ENCODE results near the gene NPAS3. TPM values are rescaled to one million over a fixed set of nuclear protein-coding genes. Genes with fewer than 3 reads are reported as not detected.

Gene NPAS3
- total RNA-seq, 1 donor from 2014 or later = not detected

DNA sequence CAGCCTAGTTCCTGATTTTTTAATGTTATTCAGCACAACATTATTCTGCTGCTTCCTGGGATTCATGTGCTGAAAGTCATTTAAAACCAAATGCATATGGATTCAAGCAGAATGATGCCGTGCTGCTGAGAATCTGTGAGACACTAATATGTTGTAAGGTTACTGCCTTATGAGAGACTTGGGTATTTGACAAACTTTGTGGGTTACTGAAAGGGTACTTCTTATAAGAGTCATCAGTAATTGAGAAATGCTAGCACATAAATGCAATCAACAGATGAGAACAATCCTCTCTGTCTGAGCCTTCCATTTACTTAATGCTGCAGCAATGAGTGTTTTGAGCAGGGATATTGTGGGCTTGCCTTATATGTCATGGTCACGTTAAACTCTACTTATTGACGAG, 175.7 kb downstream of the NPAS3 start:
- Histone ChIP-seq H2AFZ (replicated peaks) (no peak overlapping the region), H3K9ac (no peak overlapping the region), H3F3A (ENCODE audit: low read depth) (no peaks in the 10 kb centered on the region), H3K4me3 (no peak overlapping the region), H3K4me2 (no peak overlapping the region), H3K79me2 (ENCODE audit: low read depth) (no peaks in the 10 kb centered on the region), H3K9me3 (ENCODE audit: low read depth) (no peaks in the 10 kb centered on the region), H3K36me3 (no peaks in the 10 kb centered on the region), H4K20me1 (ENCODE audit: low read depth) (no peaks in the 10 kb centered on the region), H3K4me1 (no peaks in the 10 kb centered on the region), H3K27me3 (no peaks in the 10 kb centered on the region), H3K27ac (no peak overlapping the region)
- Mint-ChIP-seq H3K27me3 (ENCODE audit: insufficient read depth, low read depth) (no peaks in the 10 kb centered on the region), H3K4me3 (no peak overlapping the region), H3K9me3 (no peaks in the 10 kb centered on the region), H3K4me1 (peaks cover 17% of the 10 kb centered on the region), H3K36me3 (no peaks in the 10 kb centered on the region), H3K27ac (no peak overlapping the region)
- DNase-seq (ENCODE audit: low spot score) = no peak
- no peak for TF ChIP-seq EZH2phosphoT487 (IDR thresholded peaks at IDR 0.05)
- TF ChIP-seq EZH2 (IDR thresholded peaks at IDR 0.05) = no peak
- no peak for TF ChIP-seq CTCF (IDR thresholded peaks at IDR 0.05)

DNA sequence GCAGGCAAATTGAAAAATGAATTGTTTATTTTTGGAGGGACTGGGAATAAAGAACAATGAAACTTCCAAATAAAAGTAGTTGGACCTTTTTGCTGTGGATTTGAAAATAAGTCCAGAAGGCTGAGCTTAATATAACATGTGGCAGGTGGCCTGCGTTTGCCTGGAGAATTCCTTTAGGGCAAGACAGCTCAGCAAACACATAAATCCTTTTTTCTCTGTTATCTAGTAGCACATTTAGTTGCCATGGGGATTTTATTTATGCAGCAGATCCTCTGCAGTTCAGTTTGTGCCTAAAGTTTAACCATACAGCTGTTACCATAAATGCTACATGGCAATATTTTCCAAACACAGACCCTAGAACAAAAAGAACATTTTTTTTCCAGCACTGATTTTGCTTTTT, 180.0 kb downstream of the NPAS3 start:
- Histone ChIP-seq H3K4me2 (no peak overlapping the region), H3K36me3 (no peaks in the 10 kb centered on the region), H3K27ac (no peak overlapping the region), H3K4me1 (no peaks in the 10 kb centered on the region), H3F3A (ENCODE audit: low read depth) (no peaks in the 10 kb centered on the region), H3K79me2 (ENCODE audit: low read depth) (no peaks in the 10 kb centered on the region), H2AFZ (replicated peaks) (no peak overlapping the region), H3K27me3 (no peaks in the 10 kb centered on the region), H3K9ac (no peak overlapping the region), H3K9me3 (ENCODE audit: low read depth) (no peaks in the 10 kb centered on the region), H4K20me1 (ENCODE audit: low read depth) (no peaks in the 10 kb centered on the region), H3K4me3 (no peak overlapping the region)
- Mint-ChIP-seq H3K27ac (no peak overlapping the region), H3K27me3 (ENCODE audit: insufficient read depth, low read depth) (no peaks in the 10 kb centered on the region), H3K4me3 (no peak overlapping the region), H3K36me3 (no peaks in the 10 kb centered on the region), H3K9me3 (no peaks in the 10 kb centered on the region), H3K4me1 (peaks cover 12% of the 10 kb centered on the region)
- no peak for DNase-seq (ENCODE audit: low spot score)
- TF ChIP-seq CTCF (IDR thresholded peaks at IDR 0.05) = no peak
- TF ChIP-seq EZH2 (IDR thresholded peaks at IDR 0.05) = no peak
- TF ChIP-seq EZH2phosphoT487 (IDR thresholded peaks at IDR 0.05) = no peak

GRCh38 chr14:33120341-33120740, 181.7 kb downstream of the NPAS3 start:
- no peaks in the 10 kb centered on the region for H3K27me3 Mint-ChIP-seq (ENCODE audit: insufficient read depth, low read depth)
- H3K9me3 ChIP-seq (ENCODE audit: low read depth) = no peaks in the 10 kb centered on the region
- H2AFZ ChIP-seq (replicated peaks) = no peak overlapping the region
- H3K27ac Mint-ChIP-seq = no peak overlapping the region
- DNase-seq (ENCODE audit: low spot score) = no peak
- no peaks in the 10 kb centered on the region for H4K20me1 ChIP-seq (ENCODE audit: low read depth)
- no peak overlapping the region for H3K4me3 ChIP-seq
- TF ChIP-seq CTCF (IDR thresholded peaks at IDR 0.05) = no peak
- no peak for TF ChIP-seq EZH2phosphoT487 (IDR thresholded peaks at IDR 0.05)
- H3K79me2 ChIP-seq (ENCODE audit: low read depth) = no peaks in the 10 kb centered on the region
- peaks cover 12% of the 10 kb centered on the region for H3K4me1 Mint-ChIP-seq
- no peaks in the 10 kb centered on the region for H3K27me3 ChIP-seq
- H3K4me2 ChIP-seq = no peak overlapping the region
- no peak overlapping the region for H3K9ac ChIP-seq
- no peaks in the 10 kb centered on the region for H3K4me1 ChIP-seq
- H3K36me3 ChIP-seq = no peaks in the 10 kb centered on the region
- H3K27ac ChIP-seq = no peak overlapping the region
- H3F3A ChIP-seq (ENCODE audit: low read depth) = no peaks in the 10 kb centered on the region
- H3K4me3 Mint-ChIP-seq = no peak overlapping the region
- H3K36me3 Mint-ChIP-seq = no peaks in the 10 kb centered on the region
- no peaks in the 10 kb centered on the region for H3K9me3 Mint-ChIP-seq

DNA sequence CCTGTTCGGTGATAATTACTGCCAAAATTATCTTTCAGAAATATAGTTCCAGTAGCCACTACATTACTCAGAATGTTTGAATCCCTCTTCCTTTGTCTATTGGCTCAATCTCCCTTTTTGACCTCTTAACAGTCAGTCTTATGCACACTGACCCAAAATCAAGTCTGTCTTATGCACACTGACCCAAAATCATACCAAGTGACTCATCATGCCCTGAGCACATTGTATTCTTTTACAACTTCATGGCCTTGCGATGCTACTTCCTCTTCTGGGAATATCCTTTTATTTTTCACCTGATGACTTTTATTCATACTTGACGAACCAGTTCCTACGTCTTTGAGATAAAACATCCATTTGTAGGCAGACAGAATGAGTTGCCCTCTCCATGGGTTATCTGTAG, 182.3 kb downstream of the NPAS3 start:
- Histone ChIP-seq H3F3A (ENCODE audit: low read depth) (no peaks in the 10 kb centered on the region), H3K9me3 (ENCODE audit: low read depth) (no peaks in the 10 kb centered on the region), H3K4me2 (no peak overlapping the region), H3K27ac (no peak overlapping the region), H3K4me1 (no peaks in the 10 kb centered on the region), H3K9ac (no peak overlapping the region), H2AFZ (replicated peaks) (no peak overlapping the region), H3K4me3 (no peak overlapping the region), H3K79me2 (ENCODE audit: low read depth) (no peaks in the 10 kb centered on the region), H3K27me3 (no peaks in the 10 kb centered on the region), H4K20me1 (ENCODE audit: low read depth) (no peaks in the 10 kb centered on the region), H3K36me3 (no peaks in the 10 kb centered on the region)
- no peak overlapping the region for H3K27ac Mint-ChIP-seq
- no peaks in the 10 kb centered on the region for H3K9me3 Mint-ChIP-seq
- peaks cover 12% of the 10 kb centered on the region for H3K4me1 Mint-ChIP-seq
- H3K36me3 Mint-ChIP-seq = no peaks in the 10 kb centered on the region
- H3K4me3 Mint-ChIP-seq = no peak overlapping the region
- H3K27me3 Mint-ChIP-seq (ENCODE audit: insufficient read depth, low read depth) = no peaks in the 10 kb centered on the region
- TF ChIP-seq EZH2 (IDR thresholded peaks at IDR 0.05) = no peak
- no peak for TF ChIP-seq EZH2phosphoT487 (IDR thresholded peaks at IDR 0.05)
- no peak for TF ChIP-seq CTCF (IDR thresholded peaks at IDR 0.05)
- no peak for DNase-seq (ENCODE audit: low spot score)
